Gastrocnemius medialis (tissue), 4 donors: Measurements from ENCODE around the gene ST14.

Source experiments
- POLR2A ChIP-seq, 2 donors: fragments of 450-650 bp; IDR thresholded peaks; one replicate each; pipeline ENCODE4 v1.6.1; 2017; ENCODE audit warnings: antibody characterized with exemption in 2 of 2, mild to moderate bottlenecking in 2 of 2, moderate library complexity in 2 of 2
- TF ChIP-seq, protein P1 (sequence below), 5 experiments: fragments of 450-650 bp in 3 of 5; fragments of 200-600 bp in 2 of 5; sonication (generic) in 2 of 5; IDR thresholded peaks in 4 of 5; conservative IDR thresholded peaks in 1 of 5; 1 replicate in 4 of 5; 2 replicates in 1 of 5; pipeline ENCODE4 v1.5.1; 2016 to 2019; ENCODE audit warnings: antibody characterized with exemption in 5 of 5, mild to moderate bottlenecking in 3 of 5, moderate library complexity in 3 of 5

DNA sequence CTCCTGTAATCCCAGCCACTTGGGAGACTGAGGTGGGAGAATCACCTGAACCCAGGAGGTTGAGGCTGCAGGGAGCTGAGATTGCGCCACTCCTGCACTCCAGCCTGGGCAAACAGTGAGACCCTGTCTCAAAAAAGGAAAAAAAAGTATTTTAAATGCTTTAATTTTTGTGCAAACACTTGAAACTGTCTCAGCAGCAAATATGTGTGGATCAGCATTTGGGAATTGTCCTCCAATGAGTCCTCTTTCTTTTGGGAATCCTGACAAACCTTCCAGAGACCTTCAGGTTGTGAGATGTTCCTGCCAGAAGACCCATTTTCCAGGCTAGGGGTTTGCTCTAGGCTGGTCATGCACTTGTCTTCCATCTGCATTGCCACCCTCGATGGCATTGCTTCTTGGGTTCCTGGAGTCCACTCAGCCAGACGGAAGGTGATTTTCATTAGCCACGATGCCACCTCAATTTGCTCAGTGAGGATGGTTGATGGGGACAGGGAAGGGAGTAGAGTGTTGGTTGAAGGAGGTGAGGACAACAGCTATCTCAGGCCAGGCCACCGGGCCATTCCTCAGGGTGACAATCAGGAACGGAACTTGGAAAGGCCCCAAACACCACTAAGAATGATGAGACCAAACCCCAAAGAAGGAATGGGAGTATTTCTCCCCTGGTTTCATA is 55.4 kb downstream of the ST14 start:
- TF ChIP-seq, protein P1, sequence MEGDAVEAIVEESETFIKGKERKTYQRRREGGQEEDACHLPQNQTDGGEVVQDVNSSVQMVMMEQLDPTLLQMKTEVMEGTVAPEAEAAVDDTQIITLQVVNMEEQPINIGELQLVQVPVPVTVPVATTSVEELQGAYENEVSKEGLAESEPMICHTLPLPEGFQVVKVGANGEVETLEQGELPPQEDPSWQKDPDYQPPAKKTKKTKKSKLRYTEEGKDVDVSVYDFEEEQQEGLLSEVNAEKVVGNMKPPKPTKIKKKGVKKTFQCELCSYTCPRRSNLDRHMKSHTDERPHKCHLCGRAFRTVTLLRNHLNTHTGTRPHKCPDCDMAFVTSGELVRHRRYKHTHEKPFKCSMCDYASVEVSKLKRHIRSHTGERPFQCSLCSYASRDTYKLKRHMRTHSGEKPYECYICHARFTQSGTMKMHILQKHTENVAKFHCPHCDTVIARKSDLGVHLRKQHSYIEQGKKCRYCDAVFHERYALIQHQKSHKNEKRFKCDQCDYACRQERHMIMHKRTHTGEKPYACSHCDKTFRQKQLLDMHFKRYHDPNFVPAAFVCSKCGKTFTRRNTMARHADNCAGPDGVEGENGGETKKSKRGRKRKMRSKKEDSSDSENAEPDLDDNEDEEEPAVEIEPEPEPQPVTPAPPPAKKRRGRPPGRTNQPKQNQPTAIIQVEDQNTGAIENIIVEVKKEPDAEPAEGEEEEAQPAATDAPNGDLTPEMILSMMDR (IDR thresholded peaks at IDR 0.05 in 4 of 5, conservative IDR thresholded peaks at IDR 0.05 in 1 of 5) = no peak
- no peak for TF ChIP-seq POLR2A (IDR thresholded peaks at IDR 0.05)
